T-helper 22 cell (primary cell): ENCODE data around the gene PPP4R2.

Source experiments
- DNase-seq: peaks from one replicate; pipeline ENCODE4 v3.0.0-alpha.2; 2020; ENCODE audit warnings: low read depth

Gene PPP4R2

GRCh38 chr3:73114711-73115110, 118.1 kb downstream of the PPP4R2 start:
- no peak for DNase-seq

GRCh38 chr3:73115806-73116205, 119.2 kb downstream of the PPP4R2 start:
- DNase-seq: no peak
